Stimulated activated CD8-positive, alpha-beta memory T cell treated with anti-CD3 and anti-CD28 coated beads, Interleukin-12 subunit alpha, Interleukin-12 subunit beta, amount 100 ng/mL, for 1 hour (primary cell): Measurements from ENCODE around the gene PNMT.

Experiments used
- DNase-seq: peaks from one replicate; pipeline ENCODE4 v3.0.0-alpha.2; 2020; ENCODE audit warnings: low read depth

The PNMT gene

DNA sequence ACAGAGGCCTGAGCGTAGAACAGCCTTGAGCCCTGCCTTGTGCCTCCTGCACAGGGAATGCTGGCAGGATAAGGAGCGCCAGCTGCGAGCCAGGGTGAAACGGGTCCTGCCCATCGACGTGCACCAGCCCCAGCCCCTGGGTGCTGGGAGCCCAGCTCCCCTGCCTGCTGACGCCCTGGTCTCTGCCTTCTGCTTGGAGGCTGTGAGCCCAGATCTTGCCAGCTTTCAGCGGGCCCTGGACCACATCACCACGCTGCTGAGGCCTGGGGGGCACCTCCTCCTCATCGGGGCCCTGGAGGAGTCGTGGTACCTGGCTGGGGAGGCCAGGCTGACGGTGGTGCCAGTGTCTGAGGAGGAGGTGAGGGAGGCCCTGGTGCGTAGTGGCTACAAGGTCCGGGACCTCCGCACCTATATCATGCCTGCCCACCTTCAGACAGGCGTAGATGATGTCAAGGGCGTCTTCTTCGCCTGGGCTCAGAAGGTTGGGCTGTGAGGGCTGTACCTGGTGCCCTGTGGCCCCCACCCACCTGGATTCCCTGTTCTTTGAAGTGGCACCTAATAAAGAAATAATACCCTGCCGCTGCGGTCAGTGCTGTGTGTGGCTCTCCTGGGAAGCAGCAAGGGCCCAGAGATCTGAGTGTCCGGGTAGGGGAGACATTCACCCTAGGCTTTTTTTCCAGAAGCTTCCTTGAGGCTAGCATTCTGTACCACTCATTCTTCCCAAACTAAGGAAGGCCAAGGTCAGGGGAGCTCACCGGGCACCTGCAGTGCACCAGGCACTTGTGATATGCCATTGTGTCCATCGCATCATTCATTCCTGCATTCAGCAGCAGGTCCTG is 1.9 kb downstream of the PNMT start:
- DNase-seq = no peak

DNA sequence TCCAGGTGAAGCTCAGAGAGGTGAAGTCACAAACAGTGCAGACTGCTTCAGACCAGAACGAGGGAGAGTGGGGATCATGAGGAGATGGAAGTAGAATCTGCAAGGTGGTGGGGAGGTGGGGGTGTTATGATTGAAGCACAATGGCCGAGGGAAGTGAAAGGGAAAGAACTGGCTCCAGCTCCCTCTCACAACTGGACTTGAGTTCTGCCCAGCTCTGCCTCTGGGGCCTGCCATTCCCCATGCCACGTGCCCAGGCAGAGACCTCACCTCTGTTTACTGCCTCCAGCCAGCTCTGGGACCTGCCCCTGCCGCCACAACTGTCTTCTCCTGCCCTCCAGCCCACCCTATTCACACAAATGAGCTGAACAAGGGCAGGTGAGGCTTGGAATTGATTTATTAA is 2.5 kb downstream of the PNMT start:
- DNase-seq = no peak

DNA sequence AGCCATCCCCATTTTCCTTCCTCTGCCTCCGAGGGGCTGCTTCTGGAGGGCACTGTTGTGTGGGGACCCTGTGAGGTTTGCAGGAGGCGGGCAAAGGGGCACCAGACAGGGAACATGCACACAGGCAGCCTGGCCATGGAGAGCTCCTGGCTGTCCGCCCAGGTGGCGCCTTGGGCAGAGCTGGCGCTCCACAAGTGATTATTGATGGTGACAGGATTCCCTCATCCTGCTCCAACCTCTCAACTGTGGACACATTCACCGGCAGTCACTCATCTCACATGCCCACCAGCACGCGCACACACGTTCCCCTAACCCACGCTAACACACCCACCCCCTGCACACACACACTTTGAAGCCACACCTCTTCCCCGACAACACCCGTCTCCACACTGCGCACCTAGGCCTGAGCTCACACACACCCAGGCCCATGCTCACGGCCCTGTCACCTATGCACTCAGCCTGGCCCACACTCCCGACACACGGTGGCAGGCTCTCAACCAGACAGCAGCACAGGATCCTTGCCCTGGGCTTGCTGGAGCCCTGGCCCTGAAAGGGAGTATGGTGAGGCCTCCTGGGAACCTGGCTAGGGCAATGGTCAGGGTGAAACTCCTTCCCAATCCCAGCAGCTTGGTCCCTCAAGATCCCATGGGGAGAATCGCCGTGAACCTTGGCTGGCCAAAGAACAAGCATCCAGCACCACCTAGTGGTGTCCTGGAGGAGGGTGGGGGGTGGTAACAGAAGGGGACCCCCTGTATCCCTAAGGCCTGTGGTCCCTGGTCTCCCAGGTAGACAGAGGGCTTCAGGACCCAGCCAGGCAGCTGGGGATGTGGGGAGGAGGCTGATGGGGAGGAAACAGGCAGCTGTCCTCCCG is 3.6 kb downstream of the PNMT start:
- DNase-seq = no peak

DNA sequence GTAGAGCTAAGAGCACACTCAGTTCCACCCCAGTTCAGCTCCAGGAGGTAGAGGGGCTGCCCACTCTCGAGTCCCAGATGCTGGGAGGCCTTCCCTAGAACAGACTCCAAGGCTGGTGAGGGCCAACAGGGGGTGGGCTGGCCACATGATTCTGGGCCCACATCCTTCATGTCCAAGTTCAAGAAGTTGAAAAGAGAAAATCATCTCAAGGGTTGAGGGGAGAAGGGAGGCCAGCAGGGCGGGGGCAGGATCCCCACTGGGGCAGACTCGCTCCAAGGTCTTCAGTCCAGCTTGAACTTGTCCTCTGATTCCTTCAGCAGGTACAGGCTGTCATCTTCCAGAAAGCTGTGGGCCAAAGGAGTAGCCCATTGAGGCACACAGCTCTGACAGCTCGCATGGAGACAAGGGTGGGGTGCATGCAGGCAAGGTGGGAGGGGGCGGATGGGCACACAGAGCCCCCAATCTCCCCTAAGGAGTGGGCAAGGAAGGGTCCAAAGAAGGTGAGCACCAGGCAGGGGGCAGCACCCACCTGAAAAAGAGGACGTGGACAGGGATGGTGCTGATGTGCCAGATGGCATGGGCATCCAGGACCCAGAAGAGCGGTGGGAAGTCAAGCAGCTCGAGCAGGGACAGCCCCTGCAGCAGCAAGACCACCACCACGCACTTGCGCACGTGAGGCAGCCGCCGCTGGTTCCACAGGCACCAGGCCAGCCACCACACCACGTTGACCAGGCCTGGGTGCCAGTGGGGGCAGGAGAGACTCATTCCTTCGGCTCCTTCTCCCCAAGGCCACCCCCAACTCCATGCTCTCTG is 4.5 kb downstream of the PNMT start:
- no peak for DNase-seq

DNA sequence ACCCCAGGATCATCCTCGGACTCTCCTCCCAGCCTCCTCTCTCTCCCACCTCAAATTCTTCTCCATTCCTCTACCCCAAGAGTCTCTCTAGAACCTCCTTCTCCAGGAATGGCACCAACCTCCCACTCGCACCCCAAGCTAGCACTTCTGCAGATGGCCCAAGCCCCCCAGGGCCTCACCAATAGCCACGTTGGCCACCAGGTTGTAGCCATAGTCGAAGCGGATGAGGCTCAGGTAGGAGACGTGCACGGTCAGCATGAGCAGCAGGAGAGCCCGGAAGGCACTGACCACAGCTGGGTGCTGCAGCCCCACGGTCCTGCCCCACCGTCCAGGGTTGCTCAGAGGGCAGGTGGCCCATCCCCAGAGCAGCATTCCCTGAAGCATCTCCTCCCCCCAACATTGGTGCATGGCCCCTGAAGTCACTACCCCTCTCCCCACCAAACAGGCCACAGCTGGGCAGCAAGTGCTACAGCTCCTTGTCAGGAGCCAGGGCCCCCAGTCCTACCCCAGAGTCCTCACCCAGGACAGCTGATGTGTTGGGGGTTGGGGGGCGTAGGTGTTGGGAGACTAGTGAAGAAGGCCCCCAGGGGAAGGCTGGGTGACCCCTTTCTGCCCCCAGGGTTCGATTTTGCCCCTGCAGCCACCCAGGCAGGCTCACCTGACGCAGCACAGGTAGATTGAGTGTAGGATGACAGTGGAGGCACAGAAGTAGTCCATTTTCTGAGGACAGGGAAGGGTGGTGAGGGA is 5.3 kb downstream of the PNMT start:
- no peak for DNase-seq

DNA sequence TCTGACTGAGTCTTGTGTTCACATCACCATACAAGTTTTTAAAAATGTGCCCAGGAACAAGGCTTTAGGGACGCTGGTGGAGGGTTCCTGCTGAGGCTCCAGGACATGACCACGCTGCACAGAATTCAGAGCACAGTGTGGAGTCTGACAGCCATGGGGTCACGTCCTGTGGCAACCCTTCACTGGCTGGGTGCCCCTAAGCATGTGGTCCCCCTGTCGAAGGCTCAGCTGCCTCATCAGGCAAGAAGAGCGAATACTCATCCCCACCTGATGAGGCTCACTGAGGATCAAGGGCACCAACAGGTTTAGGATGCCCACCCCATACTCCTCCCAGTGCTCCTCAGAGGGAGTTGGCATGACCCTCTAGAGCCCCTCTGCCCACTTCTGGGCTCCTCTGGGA is 5.9 kb downstream of the PNMT start:
- DNase-seq = no peak

DNA sequence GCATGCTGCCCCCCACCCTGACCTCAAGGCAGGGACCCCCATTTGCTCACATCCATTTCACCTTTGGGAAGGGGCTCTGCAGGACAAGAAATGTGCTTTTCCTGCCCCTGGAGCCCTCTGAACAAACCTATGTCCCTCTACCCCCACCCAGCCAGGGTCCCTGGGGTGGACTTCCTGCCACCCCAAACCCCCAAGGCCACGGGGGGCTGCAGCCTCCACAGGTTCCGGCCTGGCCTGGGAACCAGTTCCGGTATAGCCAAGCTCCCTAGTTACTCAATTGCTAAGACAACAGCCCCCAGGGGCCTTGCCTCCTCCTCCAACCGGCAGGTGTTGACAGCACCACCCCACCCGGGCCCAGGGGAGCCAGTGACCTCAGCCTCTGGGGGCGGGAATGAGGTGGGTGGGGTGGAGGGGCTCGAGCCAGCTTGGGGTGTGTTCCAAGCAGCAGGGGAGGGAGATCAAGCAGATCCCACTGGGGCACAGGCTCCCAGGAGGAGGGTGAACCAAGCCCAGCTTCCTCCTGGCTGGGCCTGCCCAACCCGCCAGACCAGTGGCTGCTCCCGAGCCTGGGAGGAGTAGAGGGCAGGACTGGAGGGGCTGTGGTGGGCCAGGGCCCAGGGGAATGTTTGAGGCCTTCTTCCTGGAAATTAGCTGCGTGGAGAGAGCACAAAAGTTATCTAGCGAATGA is 6.6 kb downstream of the PNMT start:
- no peak for DNase-seq

DNA sequence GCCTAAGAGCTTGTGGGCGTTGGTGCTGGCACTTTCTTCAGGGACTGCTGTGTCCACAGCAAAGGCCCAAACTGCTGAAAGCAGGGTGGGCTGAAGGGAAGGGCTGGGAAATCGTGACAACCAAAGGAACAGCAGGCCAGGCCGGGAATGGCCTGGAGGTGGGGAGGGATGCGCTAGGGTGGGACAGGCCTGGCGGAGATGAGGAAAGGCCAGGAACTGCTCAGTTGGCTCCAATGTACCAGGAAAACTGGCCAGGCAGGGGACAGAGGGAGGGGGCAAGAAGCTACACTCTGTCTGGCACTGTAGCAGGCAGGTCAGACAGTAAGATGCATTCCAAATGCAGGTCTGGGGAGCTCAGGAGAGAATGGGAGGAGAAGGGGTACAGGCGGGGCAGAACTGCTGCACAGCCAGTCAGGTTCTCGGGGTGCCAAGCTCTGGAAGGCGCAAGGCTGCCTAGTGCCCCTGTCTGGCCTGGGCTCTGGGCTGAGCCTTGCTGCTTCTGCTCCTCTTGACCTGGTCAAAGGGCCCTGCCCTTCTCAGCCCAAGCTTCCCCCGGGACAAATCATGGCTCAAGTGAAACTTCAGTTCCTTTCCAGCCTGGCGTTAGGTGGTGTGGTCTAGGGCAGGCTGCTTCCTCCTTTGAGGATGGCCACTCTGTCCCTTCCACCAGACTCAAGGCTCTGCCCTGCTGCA is 7.3 kb downstream of the PNMT start:
- DNase-seq = no peak

DNA sequence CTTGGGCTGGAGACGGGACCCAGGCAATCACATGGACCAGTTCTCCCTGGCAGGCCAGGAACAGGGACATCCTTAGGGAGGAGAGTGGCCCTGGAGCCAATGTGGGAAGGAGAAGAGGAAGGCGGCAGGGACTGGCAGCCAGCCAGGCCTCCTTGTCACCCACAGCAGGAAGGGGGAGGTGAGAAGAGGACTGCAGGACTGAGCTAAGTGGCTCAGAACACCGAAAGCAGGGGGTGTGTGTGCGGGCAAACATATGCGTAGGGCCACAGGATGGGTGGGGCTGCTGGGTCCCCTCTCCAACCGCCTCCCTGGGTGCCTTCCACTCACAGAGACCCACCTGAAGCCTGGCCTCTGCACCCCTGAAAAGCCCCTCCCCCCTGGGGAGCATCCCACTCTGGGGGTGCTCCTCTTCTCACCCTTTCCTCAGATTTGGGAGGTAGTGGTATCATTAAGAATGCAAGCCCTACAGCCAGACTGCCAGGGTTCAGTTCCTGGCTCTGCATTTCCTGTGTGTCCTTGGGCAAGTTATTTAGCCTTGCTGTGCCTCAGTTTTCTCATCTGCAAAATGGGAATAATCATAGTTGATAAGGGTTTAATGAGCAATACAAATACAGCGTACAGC is 8.1 kb downstream of the PNMT start:
- no peak for DNase-seq

DNA sequence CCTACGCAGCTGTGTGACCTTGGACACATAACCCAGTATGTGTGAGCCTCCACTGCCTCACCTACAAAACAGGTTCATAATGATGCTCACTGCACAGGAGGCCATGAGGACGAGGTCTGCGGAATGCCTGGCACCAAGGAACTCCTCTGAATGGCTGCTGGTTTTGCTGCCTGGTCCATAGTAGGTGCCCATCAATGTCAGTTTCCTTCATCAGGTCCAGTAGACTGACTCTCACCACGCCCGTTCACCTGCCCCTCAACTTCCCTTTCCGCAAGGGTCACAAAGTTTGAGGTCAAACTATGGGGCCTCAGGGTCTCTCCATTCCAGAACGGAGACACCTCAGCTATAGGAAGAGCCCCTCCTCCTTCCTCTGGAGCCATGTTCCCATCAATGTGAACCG is 8.8 kb downstream of the PNMT start:
- no peak for DNase-seq

DNA sequence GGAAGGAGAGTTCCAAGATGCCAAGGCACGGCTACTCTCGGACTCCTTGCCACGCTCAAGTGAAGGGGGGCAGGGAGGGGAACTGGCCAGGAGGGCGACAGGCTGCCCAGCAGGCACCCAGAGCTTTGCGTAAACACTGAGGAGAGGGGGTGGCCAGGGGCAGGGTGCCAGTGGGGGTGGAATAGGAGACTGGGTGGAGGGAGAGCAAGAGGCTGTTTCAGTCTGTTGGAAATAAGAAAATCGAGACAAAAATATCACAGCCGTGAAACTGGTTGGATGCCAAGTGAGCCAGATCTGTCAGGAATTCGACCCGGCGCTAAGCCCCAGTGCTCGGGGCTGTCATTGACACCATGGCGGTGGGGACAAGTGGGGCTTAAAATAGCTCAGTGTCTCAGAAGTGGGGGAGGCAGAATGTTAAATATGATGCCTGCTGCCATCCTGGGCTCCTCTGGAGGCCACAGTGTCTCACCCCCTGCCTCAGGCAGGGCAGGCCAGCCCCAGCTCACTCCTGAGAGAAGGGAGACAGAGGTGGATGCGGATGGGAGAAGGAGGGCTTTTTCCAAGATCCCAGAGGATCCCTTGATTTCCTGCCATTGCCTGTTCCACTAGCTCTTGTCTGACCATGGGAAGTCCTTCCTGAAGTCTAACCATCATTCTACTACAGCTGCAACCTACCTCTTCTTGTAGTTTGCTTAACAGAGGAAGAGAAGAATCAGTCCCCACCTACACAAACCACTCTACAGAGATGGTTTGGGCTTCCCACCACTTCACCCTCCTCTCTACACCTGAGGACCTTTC is 9.5 kb downstream of the PNMT start:
- DNase-seq = no peak

DNA sequence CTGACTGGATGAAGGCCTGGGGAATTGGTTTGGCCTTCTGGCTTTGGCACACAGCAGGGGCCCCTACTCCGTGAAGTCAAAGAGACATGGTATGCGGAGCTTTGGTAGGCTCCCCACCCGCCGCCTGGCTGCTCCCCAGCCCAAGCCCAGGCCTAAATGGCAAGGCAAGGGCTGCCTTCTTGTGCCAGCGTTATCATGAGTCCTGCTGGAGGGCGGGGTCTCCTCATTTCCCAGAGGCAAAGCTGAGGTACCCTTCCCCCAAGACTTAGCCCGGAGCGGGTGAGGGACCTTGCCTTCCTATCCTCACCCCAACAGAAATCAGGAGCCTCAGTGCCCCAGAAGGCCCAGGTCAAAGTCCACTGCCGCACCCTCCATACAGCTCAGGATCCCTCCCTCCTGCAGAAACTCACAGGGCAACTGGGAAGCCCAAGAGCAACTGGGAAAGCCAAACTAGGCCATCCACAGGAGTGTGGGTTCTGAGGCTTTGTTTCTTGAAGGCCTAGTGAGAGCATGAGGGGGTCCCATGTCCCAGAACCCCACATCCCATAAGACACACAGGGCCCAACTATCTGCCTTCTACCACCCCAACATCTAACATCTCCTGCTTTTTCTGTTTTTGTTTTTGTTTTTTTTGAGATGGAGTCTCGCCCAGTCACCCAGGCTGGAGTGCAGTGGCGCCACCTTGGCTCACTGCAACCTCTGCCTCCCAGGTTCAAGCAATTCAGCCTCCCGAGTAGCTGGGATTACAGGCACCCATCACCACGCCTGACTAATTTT is 10.3 kb downstream of the PNMT start:
- no peak for DNase-seq

DNA sequence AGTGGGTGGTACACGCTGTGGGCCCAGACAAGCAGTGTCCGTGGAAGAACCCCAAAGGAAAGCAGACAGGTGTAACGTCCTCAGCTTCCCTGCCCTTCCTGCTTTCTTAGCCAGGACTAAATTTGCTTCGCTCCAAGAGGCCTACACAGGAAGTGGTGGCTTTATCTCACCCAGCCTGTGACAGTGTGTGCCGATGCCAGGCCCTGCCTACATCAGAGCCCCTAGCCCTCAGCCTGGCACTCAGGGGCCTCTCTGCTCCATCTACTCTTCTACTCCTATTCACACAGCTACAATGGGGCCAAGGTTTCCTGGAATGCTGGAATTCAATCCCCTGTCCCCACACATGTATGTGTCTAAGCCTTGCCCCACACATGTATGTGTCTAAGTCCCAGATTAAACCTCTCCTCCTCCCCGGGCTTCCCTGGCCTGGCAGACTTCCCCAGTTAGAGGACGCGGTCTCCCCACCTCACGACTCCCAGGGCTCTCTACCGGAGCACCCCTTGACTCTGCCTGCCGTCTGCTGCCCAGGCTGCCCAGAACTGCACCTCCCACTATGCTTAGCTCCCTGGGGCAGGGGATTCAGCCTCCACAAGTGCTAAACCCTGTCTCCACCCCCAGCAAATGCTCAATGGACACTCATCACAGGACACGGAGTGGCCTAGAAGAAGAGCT is 11.4 kb downstream of the PNMT start:
- DNase-seq = peak; percentile 31

DNA sequence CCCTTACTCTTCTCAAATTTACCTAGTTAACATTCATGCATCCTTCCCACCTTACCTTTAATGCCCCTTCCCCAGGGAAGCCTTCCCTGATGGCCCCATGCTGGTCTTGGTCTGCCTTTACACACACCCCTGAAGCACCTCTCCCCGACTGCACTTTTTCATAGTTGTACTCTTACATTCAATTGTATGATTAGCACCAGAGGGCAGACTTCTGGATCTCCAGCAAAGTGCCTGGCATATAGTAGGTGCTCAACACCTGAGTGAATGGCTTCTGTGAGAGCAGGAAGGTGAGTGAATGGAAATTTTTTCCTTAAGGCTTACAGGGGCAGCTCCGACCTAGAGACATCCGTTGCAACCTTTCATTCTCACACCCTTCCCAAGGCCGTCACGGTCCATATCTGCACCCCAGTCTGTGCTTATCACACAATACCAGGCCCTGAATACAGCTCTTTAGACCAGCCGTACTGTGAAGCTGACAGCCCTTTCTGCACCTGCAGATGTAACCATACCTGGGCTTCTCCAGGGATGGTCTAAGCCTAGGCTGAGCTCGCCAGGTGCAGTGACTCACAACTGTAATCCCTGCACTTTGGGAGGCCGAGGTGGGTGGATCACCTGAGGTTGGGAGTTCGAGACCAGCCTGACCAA is 15.2 kb downstream of the PNMT start:
- DNase-seq = no peak

DNA sequence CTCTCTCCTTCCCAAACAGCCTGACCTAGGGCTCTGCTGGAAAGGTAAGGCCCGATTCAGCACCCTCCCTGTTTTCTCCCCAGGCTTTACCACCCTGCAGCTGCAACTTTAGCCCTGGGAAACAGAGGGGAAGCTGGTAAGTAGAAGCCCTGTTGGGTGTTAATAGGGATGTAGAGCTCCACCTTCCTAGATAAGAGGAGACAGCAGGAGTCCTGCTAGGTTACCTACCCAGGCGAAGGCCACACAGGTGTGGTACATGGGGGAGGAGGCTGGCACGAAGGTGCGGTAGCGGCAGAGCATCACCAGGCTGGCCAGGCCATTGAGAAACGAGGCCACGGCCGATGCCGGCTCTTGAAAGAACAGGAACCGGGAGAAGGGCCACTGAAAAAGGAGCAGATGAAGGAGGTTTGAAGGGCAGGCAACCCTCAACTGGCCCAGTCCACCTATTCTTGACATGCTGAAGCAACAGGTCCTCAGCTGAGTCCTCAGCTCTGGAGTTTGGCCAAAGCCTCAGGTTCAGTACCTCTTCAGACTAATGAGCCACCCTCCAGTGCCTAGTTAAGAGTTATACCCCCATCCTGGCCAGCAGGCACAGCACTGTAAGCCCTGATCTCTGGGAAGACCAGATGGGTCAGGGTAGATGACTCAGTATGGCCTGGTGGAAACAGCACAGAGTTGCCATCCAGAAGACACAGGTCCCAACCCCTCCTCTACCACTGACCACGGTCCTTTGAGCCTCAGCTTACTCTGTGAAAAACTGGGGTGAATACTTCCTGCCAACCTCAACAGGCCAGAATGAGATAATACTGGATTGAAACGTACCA is 16.3 kb downstream of the PNMT start:
- DNase-seq = no peak

DNA sequence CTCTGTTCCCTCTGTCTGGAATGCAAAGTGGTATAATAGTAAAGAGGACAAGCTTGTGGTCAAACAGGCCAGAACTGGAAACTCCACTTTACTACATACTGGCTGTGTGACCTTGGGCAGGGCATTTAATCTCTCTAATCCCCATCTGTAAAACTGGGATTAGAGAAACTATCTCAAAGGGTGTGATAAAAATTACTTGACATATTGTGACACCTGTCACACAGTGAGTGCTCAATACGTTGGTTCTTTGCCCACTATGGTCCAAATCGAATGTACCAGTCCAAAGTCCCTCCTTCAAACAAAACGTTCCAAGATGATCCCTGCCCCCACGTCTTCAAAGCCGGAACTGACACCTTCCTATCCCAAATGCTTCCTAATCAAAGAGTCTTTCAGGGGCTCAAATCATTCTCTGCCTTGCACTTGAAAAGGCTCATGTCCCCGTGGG is 18.9 kb downstream of the PNMT start:
- DNase-seq = no peak
